GM23248 (cell line): ENCODE measurements around the gene STKLD1.

Source experiments
- EZH2 ChIP-seq: fragments of 200-600 bp; sonication (generic); IDR thresholded peaks from 2 replicates; pipeline ENCODE4 v1.6.1; 2018; ENCODE audit warnings: antibody characterized with exemption, mild to moderate bottlenecking; ENCODE audit not compliant: insufficient read depth, poor library complexity, severe bottlenecking
- EZH2phosphoT487 ChIP-seq: fragments of 200-600 bp; sonication (generic); IDR thresholded peaks from 2 replicates; pipeline ENCODE4 v1.6.1; 2018; ENCODE audit warnings: antibody characterized with exemption, moderate library complexity, mild to moderate bottlenecking, low read depth; ENCODE audit not compliant: insufficient read depth

DNA sequence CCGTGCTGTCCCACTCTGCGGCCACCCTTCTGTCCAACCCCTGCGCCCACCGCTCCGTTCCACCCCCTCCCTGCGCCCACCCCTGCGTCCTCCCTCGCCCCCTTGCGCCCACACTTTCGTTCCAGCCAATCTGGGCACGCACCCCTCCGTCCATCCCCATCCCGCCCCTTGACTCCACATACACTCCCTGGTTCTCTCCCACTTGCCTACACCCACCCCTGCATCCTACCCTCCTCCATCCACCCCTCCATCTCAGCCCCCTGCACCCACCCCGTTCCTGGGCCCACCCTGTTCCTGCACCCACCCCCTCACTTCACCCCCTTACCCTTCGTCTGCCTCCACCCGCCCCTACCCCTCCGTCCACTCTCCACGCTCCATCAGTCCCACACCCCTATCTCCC is 53.0 kb downstream of the STKLD1 start:
- TF ChIP-seq EZH2 (no peak), EZH2phosphoT487 (no peak)
